HG03060 (cell line): Measurements from ENCODE around the gene TEAD1.

ENCODE experiments used
- ATAC-seq: cut with Tn5 transposase; IDR thresholded peaks from one replicate; pipeline ENCODE4 v1.9.1; 2021; ENCODE audit warnings: low read depth, moderate number of reproducible peaks; ENCODE audit not compliant: unreplicated experiment

TEAD1 gene

DNA sequence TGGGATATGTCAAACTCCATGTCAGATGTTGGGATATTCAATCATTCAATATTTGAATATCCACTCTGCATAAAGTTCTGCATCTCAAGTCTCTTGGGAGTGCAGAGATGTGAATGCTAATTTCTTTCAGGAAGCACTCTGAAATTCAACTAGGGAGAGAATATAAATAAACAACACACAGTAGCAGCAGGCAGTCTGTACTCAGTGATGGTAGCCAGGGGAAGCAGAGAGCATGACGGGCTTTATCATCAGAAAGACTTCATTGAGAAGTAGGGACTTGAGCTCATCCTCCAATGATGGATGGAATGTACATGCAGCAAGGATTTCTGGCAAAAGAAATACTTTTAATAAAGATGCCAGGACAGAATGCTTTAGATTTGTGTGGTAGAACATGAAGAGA lies 9.8 kb upstream of the TEAD1 start:
- no peak for ATAC-seq

DNA sequence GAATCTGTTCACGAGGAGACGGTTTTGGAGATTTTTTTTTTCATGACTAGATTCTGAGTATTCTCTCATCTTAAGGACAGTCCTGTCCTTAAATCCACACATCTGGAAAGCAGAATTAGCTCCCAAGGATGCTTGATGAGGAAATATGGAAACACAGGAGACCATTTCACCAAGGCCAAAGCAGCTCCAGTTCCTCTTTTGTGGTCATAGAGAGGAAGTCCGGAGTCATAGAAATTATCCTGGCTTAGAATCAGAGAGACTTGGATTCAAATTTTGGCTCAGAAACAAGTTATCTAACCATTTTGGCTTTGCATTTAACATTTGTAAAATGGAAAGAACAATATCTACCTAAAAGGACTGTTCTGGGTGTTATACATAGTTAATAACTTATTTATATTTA lies 7.3 kb upstream of the TEAD1 start:
- no peak for ATAC-seq

DNA sequence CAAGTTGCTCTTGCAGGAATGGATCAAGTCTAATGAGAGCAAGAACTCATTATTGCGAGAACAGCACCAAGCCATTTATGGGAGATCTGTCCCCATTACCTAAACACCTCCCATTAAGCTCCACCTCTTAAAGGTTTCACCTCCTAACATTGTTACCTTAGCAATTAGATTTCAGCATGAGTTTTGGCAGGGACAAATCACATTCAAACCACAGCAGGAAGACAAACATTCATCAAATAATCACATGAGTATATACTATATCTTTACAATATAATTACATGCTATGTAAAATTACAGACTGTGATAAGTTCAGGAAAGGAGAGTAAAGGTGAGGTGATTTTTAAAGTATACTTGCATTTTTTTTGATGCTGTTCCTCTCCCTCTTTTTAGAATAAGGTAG lies 6.6 kb upstream of the TEAD1 start:
- ATAC-seq: no peak

DNA sequence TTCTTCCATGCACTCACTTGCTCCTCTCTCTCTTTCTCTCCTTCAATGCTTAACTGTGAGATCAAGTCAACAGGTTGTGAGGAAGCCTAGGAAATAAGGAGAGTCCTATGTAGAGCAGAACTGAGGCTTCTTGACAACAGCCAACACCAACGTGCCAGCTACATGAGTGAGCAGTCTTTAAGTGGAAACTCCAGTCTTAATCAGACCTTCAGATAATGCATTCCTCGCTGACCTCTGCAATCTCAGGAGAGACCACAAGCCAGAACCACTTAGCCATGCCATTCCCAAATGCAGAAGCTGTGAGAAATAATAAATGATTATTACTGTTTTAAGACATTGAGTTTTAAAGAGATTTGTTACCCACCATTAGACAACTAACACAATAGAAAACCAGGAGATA lies 6.1 kb upstream of the TEAD1 start:
- no peak for ATAC-seq

DNA sequence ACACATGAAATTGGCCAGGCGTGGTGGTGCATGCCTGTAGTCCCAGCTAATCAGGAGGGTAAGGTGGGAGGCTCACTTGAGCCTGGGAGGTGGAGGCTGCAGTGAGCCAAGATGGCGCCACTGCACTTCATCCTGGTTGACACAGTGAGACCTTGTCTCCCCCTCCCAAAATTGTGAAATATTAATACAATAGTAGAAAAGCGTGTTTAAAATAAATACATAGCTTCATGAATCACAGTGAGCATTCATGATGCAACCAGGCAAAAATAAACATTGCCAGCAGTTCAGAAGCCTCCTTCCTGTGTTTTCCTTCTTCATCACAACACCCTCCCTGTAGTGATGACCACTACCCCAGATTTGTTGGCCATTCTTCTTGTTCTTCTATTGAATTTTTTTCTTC lies 4.3 kb upstream of the TEAD1 start:
- ATAC-seq: no peak

DNA sequence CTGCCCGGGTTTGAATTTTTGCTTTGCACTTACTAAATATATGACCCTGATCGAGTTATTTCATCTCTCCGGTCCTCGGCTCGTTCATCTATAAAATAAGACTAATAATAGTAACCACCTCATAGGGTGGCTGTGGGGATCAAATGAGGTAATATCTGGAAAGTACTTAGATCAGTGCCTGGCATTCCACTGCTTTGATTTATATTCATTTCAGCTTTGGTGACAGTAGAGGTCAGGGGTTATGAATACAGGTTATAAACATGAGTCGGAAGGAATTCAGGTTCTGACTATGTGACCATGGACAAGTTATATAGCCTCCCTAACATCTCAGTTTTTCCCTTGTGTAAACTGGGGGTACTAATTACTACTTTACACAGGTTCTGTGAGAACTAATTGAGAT lies 2.9 kb upstream of the TEAD1 start:
- ATAC-seq: no peak

DNA sequence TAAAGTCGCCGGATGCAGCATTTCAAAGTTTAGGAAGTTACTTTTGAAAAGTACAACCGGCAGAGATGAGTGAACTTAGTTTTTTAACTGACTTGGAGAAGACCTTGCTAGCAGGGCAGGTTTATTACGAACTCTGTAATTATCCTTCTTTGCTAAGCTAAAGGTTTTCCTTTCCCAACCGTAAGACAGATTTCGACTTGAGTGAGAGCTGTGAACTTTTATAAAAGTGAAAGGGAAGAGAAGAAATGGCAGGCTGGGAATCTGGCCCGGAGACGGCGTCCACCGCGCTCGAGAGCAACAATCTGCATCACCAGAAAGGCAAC lies 659 bp upstream of the TEAD1 start:
- ATAC-seq: no peak

DNA sequence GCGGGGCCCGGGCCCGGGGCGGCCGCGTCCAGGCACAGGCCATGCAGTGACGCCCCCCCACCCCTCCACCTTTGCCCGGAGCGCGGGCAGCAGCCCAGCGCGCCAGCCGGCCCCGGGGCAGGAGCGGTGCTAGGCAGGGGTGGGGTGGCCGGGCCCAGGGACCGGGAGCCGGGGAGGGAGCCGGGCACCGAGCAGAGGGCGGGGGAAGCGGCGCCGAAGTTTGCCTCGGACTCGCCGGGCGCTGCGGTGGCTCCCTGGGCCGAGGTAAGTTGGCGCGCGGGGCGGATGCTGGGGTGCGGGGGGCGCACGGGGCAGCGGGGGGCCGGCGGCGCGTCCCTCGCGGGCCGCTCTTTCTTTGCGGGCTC lies 332 bp downstream of the TEAD1 start:
- ATAC-seq: no peak

DNA sequence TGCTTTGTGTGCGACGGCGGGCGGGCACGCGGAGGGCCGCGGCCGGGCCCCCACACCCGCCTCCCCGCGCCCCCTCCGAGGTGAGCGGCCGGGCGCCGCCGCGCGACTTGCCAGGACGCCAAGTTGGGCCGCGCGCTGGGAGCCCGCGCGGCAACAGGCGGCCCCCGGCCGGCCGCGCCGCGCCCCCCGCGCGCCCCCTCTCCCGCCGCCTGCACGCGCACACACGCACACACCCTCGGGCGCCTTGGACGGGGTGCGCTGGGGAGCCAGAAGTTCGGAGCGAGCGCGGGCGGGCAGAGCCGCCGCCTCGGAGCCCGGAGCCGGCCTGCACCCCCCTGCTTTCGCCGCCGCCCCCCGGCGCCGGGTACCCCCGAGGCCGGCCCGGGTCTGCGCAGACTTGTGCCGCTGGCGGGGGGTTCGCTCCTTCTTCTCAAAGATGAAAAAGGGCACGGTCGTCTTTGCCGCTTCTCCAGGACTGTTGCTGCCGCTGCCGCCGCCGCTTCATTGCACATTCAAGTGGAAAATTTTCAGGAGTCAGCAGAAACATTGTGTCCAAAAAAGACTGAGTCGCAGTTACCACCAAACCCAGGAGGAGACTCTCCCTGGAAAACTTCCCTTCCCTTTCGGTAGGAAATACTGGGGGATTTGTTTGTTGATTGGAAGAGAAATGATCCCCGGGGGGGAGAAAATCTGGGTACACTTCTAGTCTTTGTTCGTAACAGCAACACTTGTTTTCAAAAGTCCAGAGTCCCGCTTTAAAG lies 895 bp downstream of the TEAD1 start:
- no peak for ATAC-seq

DNA sequence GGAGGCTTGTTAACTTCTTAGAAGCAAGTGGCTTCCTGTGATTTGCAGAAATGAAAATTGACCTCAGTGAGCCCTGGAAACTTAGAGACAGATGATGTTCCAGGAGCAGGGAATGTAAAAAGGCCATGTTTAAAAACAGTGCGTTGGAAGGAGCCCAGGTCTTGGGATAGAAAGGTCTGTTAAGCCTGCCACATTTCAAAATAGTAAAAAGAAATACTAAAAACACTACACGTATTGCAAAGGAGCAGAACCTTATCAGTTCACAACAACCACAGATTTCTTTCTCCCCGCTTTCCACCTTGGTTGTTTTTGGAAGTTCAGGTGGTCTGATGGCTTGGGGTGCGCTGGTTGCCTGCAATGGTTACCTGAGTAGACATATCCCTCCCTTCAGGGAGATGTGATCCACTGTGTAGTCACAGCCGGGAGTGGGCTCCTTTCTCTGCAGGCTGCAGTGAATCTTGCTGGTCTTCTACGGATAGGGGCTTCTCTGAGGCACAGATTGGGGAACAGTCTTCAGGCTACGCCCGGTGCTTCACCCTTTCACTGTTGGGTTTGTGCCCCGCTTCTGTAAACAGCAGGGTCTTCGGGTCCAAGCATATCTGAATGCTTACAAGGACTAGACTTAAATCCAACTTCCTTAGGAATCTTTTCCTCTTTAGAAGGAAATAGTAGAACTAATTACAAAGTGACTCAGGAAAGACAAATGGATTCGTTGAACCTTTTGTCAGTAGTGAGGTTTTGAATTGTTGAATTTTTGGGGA lies 1.9 kb downstream of the TEAD1 start:
- ATAC-seq: no peak

DNA sequence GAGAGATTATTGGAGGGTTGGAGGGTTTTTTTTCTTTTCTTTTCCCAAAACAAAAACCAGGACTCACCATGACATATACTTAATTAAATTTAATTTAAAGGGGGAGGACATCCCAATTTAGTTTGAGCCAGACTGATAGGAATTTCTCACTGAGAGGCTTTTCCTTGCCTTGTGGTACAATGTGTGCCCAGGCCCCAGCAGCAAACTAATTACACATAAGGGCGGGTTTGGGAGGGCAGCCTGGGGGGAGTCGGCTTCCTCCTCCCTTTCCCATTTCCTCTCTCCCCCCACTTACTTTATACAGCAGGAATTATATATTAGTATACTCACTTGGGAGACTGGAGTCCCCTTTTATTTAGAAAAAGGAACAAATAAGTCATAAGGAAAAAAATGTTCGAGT lies 2.9 kb downstream of the TEAD1 start:
- no peak for ATAC-seq

DNA sequence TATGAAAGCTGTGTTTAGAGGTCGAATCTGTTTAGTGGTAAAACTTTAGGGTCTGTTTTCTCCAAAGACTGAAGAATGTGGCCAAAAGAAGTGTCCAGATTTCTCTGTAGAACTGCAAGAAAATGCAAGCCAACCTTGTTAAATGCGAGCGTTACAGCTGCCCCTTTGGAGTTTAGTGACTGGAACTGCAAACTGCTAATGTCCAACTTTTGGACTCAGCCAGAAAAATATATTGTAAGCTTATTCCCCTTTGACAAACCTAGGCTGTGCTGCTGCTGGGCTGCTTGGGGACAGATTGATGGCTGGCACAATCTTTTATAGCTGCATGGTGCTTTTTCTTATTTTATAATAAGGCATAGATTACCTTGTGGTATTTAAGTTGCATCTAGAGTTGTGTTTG lies 3.9 kb downstream of the TEAD1 start:
- ATAC-seq: no peak

DNA sequence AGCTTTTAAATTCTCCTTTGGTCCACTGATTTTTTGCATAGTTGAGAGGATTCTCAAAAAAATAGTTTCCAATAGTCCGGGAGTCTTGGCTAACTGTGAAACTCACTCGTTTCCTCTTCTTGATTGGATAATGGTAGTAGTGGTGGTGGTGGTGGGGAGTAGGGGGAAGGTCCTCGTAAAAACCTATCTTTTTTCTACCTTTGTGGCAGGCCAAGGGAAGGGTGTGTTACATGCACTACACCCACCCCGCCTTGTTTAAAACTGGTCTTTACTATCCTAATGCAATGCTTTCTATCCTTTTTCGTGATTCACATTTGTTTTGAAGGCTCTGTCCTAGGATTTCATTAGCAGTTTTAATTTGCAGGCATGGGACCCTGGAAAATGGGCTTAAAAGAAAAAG lies 4.8 kb downstream of the TEAD1 start:
- ATAC-seq: no peak

DNA sequence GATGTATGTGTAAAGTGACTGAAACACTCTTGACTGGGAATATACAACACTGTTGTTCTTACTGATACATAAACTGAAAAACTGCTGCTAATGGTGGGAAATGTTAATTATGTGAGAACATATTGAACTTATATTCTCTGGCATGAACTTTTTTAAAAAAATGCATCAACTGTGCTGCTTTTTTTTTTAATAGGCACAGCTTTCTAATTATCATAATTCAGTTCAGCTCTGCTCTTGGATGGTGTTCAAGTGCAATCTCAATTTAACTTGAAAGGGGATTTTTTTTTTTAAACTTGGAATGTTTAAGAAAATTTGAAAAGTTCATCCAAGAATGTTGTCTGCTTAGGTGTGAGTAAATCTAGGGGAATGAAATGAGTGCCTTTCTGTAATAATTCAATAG lies 5.2 kb downstream of the TEAD1 start:
- no peak for ATAC-seq

DNA sequence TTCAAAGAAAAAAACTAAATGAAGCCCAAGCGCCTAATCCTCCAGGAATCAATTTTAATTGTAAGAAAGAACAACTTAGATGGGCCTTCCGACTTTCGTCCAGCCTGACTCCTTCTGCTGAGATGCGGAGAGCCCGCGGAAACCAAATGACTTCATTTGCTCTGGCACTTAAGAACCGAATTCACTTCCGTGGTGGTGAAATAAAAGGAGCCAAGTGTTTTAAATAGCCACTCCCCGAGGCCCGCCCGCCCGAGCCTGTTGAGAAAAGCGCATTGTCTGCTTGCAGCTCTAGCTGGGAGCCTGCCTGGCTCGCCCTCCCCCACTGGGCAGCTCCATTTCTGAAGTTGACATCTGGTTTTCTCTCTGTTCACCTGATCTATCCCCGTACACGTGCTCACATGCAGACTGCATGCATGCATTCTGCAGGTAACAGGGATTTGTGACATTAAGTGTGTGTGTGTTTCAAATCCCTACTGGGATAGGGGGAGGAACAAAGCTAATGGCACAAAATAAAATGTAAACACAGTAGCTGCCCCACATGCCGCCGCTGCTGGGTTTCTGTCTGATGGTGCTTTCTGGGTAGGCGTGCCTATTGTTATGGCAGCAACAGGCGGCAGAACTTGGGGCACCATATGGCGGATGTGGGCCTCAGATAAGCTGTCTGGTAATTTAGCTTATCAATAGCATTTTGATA lies 6.2 kb downstream of the TEAD1 start:
- no peak for ATAC-seq

DNA sequence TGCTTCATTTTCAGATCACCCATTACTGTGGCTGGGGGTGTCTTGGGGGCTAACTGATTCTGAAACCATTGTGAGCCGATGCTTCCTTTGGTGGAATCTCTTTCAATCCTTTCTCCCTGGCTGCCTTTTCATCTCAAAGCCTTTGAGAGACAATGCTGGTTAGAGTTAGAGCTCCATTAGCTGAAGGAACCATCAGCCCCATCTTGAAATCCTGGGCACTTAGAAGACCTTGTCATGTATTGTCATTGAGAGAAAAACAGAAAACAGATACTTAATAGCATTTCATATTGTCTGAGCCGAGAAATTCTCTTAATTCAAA lies 6.7 kb downstream of the TEAD1 start:
- no peak for ATAC-seq

DNA sequence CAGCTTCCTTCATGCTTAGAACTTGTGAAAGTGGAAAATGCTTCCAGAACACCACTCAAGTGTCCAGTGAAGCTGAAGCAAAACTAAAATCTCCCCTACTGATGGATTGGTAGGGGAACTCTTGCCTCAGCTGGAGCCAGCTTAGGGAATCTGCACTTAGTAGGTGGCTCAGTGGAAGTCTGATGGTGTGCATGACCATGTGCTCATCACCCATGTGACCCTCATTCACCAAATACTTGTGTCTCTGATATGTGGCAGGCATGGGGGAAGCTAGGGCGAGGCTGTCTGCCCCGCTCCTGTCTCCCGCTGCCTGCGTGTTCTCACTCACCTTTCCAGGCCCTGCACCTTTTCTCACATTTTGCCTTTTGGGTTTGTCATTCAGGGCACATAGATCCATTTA lies 7.2 kb downstream of the TEAD1 start:
- no peak for ATAC-seq

DNA sequence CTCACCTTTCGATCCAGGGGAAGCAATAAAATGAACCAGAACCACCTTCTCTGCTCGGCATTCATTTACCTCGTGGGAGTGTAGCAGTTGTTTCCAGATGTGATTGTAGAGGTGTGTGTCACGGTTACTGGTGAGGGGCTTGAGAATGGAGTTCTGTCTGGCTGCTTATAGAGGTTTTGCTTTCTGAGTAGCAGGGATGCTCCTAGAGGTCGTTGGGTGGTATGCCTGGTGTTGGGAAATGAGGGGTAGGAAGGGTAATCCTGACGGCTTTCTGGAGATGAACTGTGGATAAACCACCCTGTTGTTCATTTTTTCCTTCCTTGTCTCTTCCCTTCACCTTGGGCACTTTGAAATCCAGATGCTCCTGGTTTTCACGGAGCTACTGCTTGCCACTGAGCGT lies 8.1 kb downstream of the TEAD1 start:
- no peak for ATAC-seq

DNA sequence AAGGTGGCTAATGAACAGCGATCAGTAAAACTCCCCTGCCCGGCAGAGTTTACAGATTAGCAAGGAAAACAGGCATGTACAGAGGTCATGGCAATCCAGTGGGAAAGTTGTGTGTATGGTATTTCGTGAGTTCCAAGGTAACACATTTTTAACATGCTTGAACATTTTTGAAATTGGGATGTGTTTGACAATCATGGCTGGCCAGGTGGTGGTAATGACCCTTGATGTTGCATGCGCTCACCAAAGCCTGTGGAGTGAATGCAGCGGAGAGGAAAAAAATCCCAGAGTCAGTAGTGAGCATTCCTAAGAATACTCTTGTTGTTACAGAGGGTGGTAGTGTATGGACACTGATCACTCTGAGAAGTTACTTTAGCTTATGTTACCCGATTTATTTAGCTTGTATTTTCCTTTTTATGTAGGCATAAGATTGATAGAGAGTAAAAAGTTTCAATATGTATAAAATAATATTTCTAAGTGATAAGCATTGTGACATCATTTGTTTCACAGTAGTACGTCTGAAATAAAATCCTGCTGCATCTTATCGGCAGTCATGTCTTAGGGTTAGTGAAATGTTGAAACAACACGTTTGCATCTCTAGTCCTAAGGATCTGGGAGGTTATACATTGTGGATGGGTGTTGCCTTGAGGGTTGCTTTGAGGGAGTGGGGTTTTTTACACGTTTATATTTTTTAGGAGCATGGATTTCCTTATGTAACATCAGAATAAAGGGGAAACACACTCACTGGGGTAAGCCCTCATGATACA lies 8.7 kb downstream of the TEAD1 start:
- no peak for ATAC-seq

DNA sequence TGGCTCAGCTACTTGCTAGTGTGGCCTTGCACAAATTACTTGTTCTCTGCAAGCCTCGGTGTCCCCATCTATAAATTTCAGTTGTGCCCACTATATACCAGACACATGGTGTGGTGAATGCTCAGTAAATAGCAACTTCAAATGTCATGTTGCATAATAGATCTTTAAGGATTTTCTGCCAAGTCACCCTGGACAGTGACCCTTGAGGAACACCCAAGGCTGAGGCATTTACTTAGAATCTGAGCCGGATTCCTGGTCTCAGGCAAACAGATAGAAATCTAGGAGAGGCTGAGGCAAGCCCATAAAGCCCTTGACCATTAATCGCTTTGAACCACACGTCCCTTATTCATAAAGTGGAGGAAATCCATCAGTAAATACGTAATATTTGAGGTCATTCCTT lies 9.7 kb downstream of the TEAD1 start:
- no peak for ATAC-seq

DNA sequence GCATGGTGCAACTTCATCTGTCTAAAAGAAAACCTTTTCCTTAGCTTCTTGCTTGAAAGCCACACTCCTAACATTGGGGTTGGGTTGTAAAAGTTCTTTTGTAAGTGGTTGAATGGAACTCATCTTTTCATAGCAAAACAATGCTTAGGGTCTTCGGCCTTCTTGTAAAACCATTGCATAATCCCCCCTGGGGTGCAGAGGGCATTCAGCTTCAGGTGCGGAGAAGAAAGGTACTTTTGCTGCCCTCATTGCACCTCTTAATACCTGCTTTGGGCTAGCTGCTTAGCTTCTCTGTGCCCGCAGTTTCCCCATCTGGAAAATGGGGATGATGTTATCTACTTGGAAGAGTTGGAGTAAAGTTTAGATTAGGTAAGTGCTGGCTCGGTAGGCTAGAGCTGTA lies 10.1 kb downstream of the TEAD1 start:
- ATAC-seq: no peak
